ENCODE results near the gene GNAQ.

DNA sequence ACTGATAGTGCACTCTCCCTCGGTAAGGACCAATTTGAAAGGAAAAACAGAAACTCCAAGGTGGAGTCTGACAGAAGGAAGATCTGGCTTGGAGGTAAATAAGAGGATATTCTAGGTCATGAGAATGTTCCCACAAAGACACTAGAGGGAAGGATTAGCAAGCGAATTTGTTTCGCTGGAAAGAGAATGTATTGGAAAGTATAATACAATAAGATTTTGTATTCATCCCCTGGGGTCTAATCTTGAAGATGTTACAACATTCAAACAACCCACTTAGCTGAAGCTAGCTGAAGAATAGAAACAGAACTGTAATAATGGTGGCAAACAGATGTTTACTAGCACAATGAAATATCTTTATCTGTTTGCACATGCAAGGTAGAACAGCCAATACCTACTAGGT is 158.7 kb downstream of the GNAQ start:
- TF ChIP-seq, protein P1, sequence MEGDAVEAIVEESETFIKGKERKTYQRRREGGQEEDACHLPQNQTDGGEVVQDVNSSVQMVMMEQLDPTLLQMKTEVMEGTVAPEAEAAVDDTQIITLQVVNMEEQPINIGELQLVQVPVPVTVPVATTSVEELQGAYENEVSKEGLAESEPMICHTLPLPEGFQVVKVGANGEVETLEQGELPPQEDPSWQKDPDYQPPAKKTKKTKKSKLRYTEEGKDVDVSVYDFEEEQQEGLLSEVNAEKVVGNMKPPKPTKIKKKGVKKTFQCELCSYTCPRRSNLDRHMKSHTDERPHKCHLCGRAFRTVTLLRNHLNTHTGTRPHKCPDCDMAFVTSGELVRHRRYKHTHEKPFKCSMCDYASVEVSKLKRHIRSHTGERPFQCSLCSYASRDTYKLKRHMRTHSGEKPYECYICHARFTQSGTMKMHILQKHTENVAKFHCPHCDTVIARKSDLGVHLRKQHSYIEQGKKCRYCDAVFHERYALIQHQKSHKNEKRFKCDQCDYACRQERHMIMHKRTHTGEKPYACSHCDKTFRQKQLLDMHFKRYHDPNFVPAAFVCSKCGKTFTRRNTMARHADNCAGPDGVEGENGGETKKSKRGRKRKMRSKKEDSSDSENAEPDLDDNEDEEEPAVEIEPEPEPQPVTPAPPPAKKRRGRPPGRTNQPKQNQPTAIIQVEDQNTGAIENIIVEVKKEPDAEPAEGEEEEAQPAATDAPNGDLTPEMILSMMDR (IDR thresholded peaks at IDR 0.05) = no peak
- TF ChIP-seq POLR2AphosphoS5 (IDR thresholded peaks at IDR 0.05) = no peak
